A549 (cell line): ENCODE data around the gene ACOXL. TPM values are rescaled to one million over a fixed set of nuclear protein-coding genes. Genes with fewer than 3 reads are reported as not detected.

Experiments used
- ATAC-seq, 2 experiments: fragments of 200-7000 bp in 1 of 2; fragments of >200 bp in 1 of 2; cut with Nextera tagmentation in 1 of 2; cut with Tn5 transposase in 1 of 2; 3 replicates each; pipeline versions ENCODE4 v1.8.0 to v1.9.1; 2018 to 2020; ENCODE audit warnings: mild to moderate bottlenecking in 1 of 2, moderate library complexity in 1 of 2
- CTCF ChIA-PET: fragments of 300-600 bp; sonication (Branson Sonifier 250); formaldehyde crosslinking; extraction: SDS; loops from one replicate; lab custom pipeline; 2021; ENCODE audit warnings: antibody characterized with exemption, inconsistent platforms; lab: Yijun Ruan, JAX
- POLR2A ChIA-PET: fragments of 350-600 bp; formaldehyde crosslinking; extraction: SDS; loops from one replicate; lab custom pipeline; 2021; ENCODE audit warnings: antibody characterized with exemption, inconsistent platforms; lab: Yijun Ruan, JAX
- DNase-seq, 2 experiments: peaks; one replicate each; pipeline versions ENCODE4 v3.0.0 to v3.0.0-alpha.2; 2011 to 2016; ENCODE audit warnings: low read depth in 1 of 2, low spot score in 1 of 2
- FAIRE-seq: peaks from 2 replicates; lab custom pipeline; 2011; peaks lifted over from hg19 to GRCh38; lab: Jason Lieb, UNC
- H3K27ac ChIP-seq, 2 experiments: fragments of >200 bp; sonication (Bioruptor Twin); formaldehyde crosslinking; 3 replicates each; pipeline ENCODE4 v1.5.1; 2016 to 2017
- H3K4me1 ChIP-seq: fragments of >200 bp; sonication (Bioruptor Twin); formaldehyde crosslinking; 3 replicates; pipeline ENCODE4 v1.6.1; 2016
- H3K4me2 ChIP-seq: fragments of >200 bp; sonication (Bioruptor Twin); formaldehyde crosslinking; 3 replicates; pipeline ENCODE4 v1.6.1; 2016
- H3K4me3 ChIP-seq: fragments of >200 bp; sonication (Bioruptor Twin); formaldehyde crosslinking; 3 replicates; pipeline ENCODE4 v1.5.1; 2016
- H3K9me3 ChIP-seq: fragments of >200 bp; sonication (Bioruptor Twin); formaldehyde crosslinking; 3 replicates; pipeline ENCODE4 v1.6.1; 2016
- CBX8 ChIP-seq: fragments of 200-600 bp; sonication (generic); IDR thresholded peaks from 2 replicates; pipeline ENCODE4 v1.6.1; 2016
- FOSB ChIP-seq: fragments of 250-450 bp; sonication (Bioruptor Pico); IDR thresholded peaks from 2 replicates; pipeline ENCODE4 v1.5.0; 2020; ENCODE audit warnings: mild to moderate bottlenecking, moderate library complexity
- FOSL2 ChIP-seq, 2 experiments: fragments of 450-650 bp in 1 of 2; fragments of >200 bp in 1 of 2; sonication (Bioruptor Twin) in 1 of 2; formaldehyde crosslinking; IDR thresholded peaks; 2 replicates each; pipeline versions ENCODE4 v1.5.0 to v1.6.1; 2016 to 2020; ENCODE audit warnings: mild to moderate bottlenecking in 1 of 2, moderate library complexity in 1 of 2
- GATA3 ChIP-seq: IDR thresholded peaks from 2 replicates; pipeline ENCODE4 v1.6.1; 2012; ENCODE audit warnings: borderline replicate concordance
- HDAC2 ChIP-seq: fragments of 200-600 bp; sonication (generic); IDR thresholded peaks from 2 replicates; pipeline ENCODE4 v1.6.1; 2016
- HOXA7 ChIP-seq: fragments of 250-450 bp; sonication (Bioruptor Pico); IDR thresholded peaks from 2 replicates; pipeline ENCODE4 v1.5.0; 2020; ENCODE audit warnings: mild to moderate bottlenecking, moderate library complexity
- HOXB13 ChIP-seq: fragments of 250-450 bp; sonication (Bioruptor Pico); IDR thresholded peaks from 2 replicates; pipeline ENCODE4 v1.5.0; 2020; ENCODE audit warnings: low read depth, mild to moderate bottlenecking, moderate library complexity
- HOXB5 ChIP-seq: fragments of 250-450 bp; sonication (Bioruptor Pico); IDR thresholded peaks from 2 replicates; pipeline ENCODE4 v1.5.0; 2020; ENCODE audit warnings: mild to moderate bottlenecking, moderate library complexity
- JUNB ChIP-seq: fragments of >200 bp; sonication (Bioruptor Twin); formaldehyde crosslinking; IDR thresholded peaks from 2 replicates; pipeline ENCODE4 v1.6.1; 2016
- KDM1A ChIP-seq: fragments of 200-600 bp; sonication (generic); IDR thresholded peaks from 2 replicates; pipeline ENCODE4 v1.6.1; 2016; ENCODE audit warnings: low read depth, mild to moderate bottlenecking
- KDM5A ChIP-seq: fragments of 200-600 bp; sonication (generic); IDR thresholded peaks from 2 replicates; pipeline ENCODE4 v1.6.1; 2016; ENCODE audit warnings: antibody characterized with exemption, mild to moderate bottlenecking
- MAFK ChIP-seq: fragments of 450-650 bp; IDR thresholded peaks from 2 replicates; pipeline ENCODE4 v1.6.1; 2014; ENCODE audit not compliant: partially characterized antibody
- MYC ChIP-seq: IDR thresholded peaks from 2 replicates; pipeline ENCODE4 v1.6.1; 2012; ENCODE audit warnings: mild to moderate bottlenecking, inconsistent platforms, low read length, improper control_type of control experiment, borderline replicate concordance
- NPAS2 ChIP-seq: fragments of 250-450 bp; sonication (Bioruptor Pico); IDR thresholded peaks from 2 replicates; pipeline ENCODE4 v1.8.0; 2022; ENCODE audit warnings: mild to moderate bottlenecking, moderate library complexity, borderline replicate concordance
- NR3C1 ChIP-seq: fragments of >200 bp; sonication (Bioruptor Twin); formaldehyde crosslinking; IDR thresholded peaks from 3 replicates; pipeline ENCODE4 v1.6.1; 2017
- PHF8 ChIP-seq: fragments of 200-600 bp; sonication (generic); IDR thresholded peaks from 2 replicates; pipeline ENCODE4 v1.6.1; 2016; ENCODE audit warnings: low read depth, mild to moderate bottlenecking, antibody characterized with exemption, moderate library complexity, borderline replicate concordance
- RARB ChIP-seq: fragments of 250-450 bp; sonication (Bioruptor Pico); IDR thresholded peaks from 2 replicates; pipeline ENCODE4 v1.8.0; 2021; ENCODE audit warnings: mild to moderate bottlenecking, moderate library complexity
- RFX5 ChIP-seq: fragments of 450-650 bp; IDR thresholded peaks from 2 replicates; pipeline ENCODE4 v1.7.1; 2014; ENCODE audit warnings: antibody characterized with exemption, mild to moderate bottlenecking, moderate library complexity
- SMC3 ChIP-seq: fragments of >200 bp; sonication (Bioruptor Twin); formaldehyde crosslinking; IDR thresholded peaks from 3 replicates; pipeline ENCODE4 v1.6.1; 2018; ENCODE audit warnings: inconsistent platforms
- SREBF2 ChIP-seq: fragments of 450-650 bp; IDR thresholded peaks from 2 replicates; pipeline ENCODE4 v1.6.1; 2014; ENCODE audit warnings: mild to moderate bottlenecking, moderate library complexity
- ZFP36 ChIP-seq: fragments of 450-650 bp; IDR thresholded peaks from 2 replicates; pipeline ENCODE4 v1.6.1; 2014; ENCODE audit warnings: borderline replicate concordance; ENCODE audit not compliant: partially characterized antibody
- ZNF302 ChIP-seq: fragments of 250-450 bp; sonication (Bioruptor Pico); IDR thresholded peaks from 2 replicates; pipeline ENCODE4 v1.9.0; 2021; ENCODE audit warnings: inconsistent platforms, mild to moderate bottlenecking, moderate library complexity
- WGBS: methylation state at CpG from one replicate; pipeline ENCODE4 v1.1.6; 2017; ENCODE audit errors: missing lambda C conversion rate; 5-methylcytosine and 5-hydroxymethylcytosine counted together
- polyA plus RNA-seq, 4 experiments: library from polyadenylated mRNA; depleted of rRNA in 3 of 4; stranded (reverse); fragments of >200 nt; fragmentation: RNase III in 1 of 4; extraction: RNeasy Plus Mini Kit Qiagen cat#74134 plus additional on column Dnase treatment in 1 of 4; gene quantifications; 2 replicates in 3 of 4; 3 replicates in 1 of 4; pipeline ENCODE4 v1.2.3, GENCODE V29; 2011 to 2017
- TF ChIP-seq, protein P1 (sequence below): fragments of >200 bp; sonication (Bioruptor Twin); formaldehyde crosslinking; IDR thresholded peaks from 2 replicates; pipeline ENCODE4 v1.6.1; 2016
- TF ChIP-seq, protein P2 (sequence below): fragments of 250-450 bp; sonication (Bioruptor Pico); IDR thresholded peaks from 2 replicates; pipeline ENCODE4 v1.5.0; 2020; ENCODE audit warnings: low read depth, mild to moderate bottlenecking, moderate library complexity
- TF ChIP-seq, protein P3 (sequence below): fragments of 200-600 bp; sonication (generic); IDR thresholded peaks from 2 replicates; pipeline ENCODE4 v1.6.1; 2016; ENCODE audit warnings: antibody characterized with exemption, mild to moderate bottlenecking, moderate library complexity

ACOXL gene
- polyA plus RNA-seq, 2 of the 4 experiments (the other 2 are of a cell fraction): not detected

DNA sequence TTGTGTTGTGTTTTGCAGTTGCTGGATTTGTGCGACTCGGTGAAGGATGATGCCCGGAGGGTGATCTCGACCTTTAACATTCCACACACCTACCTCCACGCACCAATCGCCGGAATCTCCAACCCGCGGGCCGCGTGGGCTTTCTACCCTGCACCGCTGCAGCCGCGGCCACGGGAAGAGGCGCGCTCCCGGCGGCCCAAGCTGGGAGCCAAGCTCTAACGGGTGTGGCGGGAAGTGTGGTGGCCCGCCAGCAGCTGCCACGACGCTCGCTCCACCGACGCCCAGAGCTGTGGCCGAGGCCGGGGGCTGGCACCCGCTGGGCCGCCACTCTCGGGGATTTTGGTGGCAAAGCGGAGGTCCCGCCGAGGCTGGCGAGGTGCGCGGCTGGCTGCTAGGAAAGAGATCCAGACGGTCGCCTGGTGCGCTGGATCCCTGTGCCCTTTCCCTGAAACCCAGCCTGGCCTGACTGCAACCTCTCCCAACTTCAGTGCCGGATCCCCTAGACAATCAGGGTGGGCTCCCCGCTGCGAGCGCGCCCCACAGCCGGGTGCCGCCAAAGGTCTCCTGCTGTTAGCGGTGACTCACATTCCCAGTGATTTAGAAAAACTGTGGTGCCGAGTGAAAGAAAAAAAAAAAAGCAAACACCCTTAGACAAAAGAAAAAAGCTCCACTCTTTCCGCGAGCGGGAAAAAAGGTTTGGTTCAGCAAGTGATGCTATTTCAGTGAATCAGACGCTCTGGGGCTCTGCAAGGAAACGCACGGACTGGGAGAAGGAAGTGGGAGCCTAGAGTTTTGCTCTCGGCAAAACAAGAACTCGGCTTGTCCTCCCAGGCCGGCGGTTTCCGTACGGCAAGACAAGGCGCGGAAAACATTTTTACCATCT lies 385.5 kb downstream of the ACOXL start (continued):
- TF ChIP-seq, protein P1, sequence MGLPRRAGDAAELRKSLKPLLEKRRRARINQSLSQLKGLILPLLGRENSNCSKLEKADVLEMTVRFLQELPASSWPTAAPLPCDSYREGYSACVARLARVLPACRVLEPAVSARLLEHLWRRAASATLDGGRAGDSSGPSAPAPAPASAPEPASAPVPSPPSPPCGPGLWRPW: no peak
- TF ChIP-seq RFX5 (no peak), SMC3 (no peak), ZNF302 (CRISPR knock-in tag) (no peak), HOXB13 (CRISPR knock-in tag) (no peak), HOXB5 (CRISPR knock-in tag) (no peak), FOSL2 (IDR thresholded peaks at IDR 0.05) (peak; percentile 13; the same call in 1 of the 2 replicates), FOSL2 (CRISPR knock-in tag; IDR thresholded peaks at IDR 0.05) (peak; percentile 51; the same call in 1 of the 2 replicates), KDM1A (no peak), JUNB (0 out of 2 replicates have a peak, but pooled peaks have one; percentile 31), ZFP36 (no peak), MYC (no peak), MAFK (no peak), KDM5A (no peak), NPAS2 (no peak)
- TF ChIP-seq, protein P2, sequence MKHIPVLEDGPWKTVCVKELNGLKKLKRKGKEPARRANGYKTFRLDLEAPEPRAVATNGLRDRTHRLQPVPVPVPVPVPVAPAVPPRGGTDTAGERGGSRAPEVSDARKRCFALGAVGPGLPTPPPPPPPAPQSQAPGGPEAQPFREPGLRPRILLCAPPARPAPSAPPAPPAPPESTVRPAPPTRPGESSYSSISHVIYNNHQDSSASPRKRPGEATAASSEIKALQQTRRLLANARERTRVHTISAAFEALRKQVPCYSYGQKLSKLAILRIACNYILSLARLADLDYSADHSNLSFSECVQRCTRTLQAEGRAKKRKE (CRISPR knock-in tag): no peak
- TF ChIP-seq, protein P3, sequence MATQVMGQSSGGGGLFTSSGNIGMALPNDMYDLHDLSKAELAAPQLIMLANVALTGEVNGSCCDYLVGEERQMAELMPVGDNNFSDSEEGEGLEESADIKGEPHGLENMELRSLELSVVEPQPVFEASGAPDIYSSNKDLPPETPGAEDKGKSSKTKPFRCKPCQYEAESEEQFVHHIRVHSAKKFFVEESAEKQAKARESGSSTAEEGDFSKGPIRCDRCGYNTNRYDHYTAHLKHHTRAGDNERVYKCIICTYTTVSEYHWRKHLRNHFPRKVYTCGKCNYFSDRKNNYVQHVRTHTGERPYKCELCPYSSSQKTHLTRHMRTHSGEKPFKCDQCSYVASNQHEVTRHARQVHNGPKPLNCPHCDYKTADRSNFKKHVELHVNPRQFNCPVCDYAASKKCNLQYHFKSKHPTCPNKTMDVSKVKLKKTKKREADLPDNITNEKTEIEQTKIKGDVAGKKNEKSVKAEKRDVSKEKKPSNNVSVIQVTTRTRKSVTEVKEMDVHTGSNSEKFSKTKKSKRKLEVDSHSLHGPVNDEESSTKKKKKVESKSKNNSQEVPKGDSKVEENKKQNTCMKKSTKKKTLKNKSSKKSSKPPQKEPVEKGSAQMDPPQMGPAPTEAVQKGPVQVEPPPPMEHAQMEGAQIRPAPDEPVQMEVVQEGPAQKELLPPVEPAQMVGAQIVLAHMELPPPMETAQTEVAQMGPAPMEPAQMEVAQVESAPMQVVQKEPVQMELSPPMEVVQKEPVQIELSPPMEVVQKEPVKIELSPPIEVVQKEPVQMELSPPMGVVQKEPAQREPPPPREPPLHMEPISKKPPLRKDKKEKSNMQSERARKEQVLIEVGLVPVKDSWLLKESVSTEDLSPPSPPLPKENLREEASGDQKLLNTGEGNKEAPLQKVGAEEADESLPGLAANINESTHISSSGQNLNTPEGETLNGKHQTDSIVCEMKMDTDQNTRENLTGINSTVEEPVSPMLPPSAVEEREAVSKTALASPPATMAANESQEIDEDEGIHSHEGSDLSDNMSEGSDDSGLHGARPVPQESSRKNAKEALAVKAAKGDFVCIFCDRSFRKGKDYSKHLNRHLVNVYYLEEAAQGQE: no peak

DNA sequence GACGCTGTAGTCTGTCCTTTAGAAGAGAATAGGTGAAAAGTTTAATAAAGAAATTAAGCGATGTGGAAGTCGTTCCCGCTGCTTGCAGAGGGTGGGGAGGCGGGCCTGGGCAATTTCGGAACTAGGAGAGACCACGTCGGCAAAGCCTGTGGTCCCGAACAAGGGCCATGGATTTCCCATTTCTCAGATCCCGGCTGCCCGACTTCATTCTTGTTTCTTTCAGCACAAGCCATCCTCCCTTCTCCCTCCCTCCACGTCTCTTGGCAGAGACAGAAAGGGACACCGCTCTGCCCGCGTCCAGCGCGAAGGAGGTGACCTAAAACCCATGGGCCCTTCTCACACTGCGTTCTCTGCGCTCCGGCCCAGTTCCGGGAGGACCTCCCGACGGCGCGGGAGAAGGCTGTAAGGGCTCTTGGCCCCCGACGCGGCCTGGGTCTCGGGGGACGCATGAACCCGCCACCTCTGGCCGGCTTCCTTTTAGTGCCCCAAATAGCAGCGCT lies 386.2 kb downstream of the ACOXL start:
- FAIRE-seq: no peak
- POLR2A ChIA-PET: no interaction called here
- 95% methylated on average over 33 of the region's 33 CpGs for WGBS

More for the DNA sequence above, 386.2 kb downstream of the ACOXL start:
- Histone ChIP-seq H3K4me3 (no peak overlapping the region; the same call in 2 of the 3 replicates), H3K9me3 (no peaks in the 10 kb centered on the region), H3K27ac (peak overlapping the region; percentile 79 to 91; a peak in 5 of 6 replicates), H3K4me1 (peaks cover 15% of the 10 kb centered on the region), H3K4me2 (peak overlapping the region; percentile 99)
- no peak for TF ChIP-seq RARB (CRISPR knock-in tag)
- no peak for TF ChIP-seq KDM5A
- no peak for TF ChIP-seq FOSB
- TF ChIP-seq MYC: no peak
- TF ChIP-seq HOXA7 (CRISPR knock-in tag): no peak
- no peak for TF ChIP-seq HDAC2
- TF ChIP-seq CBX8: no peak
- TF ChIP-seq PHF8: no peak
- TF ChIP-seq GATA3: no peak
- TF ChIP-seq SREBF2: no peak
- no peak for TF ChIP-seq NR3C1
- ATAC-seq (no peak), DNase-seq (no peak)
- CTCF ChIA-PET: interaction anchor here (0.6 to 2.4 kb wide), 4 partner anchors 306 to 585 kb away, joined by 3 to 23 read pairs (median 10); no protein-coding TSS in a partner anchor
